H1 (cell line): Measurements from ENCODE around the gene PSMF1. TPM values are rescaled to one million over a fixed set of nuclear protein-coding genes. Genes with fewer than 3 reads are reported as not detected.

Experiments used
- CTCF ChIA-PET: fragments of 300-600 bp; sonication (Branson Sonifier 250); formaldehyde crosslinking; loops from one replicate; lab custom pipeline; 2021; ENCODE audit not compliant: partially characterized antibody; lab: Charles Lee
- POLR2A ChIA-PET: fragments of 300-600 bp; sonication (Branson Sonifier 250); formaldehyde crosslinking; loops from one replicate; lab custom pipeline; 2021; ENCODE audit warnings: inconsistent platforms; ENCODE audit not compliant: partially characterized antibody; lab: Charles Lee
- DNase-seq, 2 experiments: peaks; one replicate each; pipeline versions ENCODE4 v3.0.0 to v3.0.0-alpha.2; 2010 to 2022; ENCODE audit warnings: low spot score in 2 of 2, low read depth in 1 of 2, mixed read lengths in 1 of 2
- FAIRE-seq: peaks from 2 replicates; lab custom pipeline; 2011; peaks lifted over from hg19 to GRCh38; lab: Jason Lieb, UNC
- H2AFZ ChIP-seq: 2 replicates; pipeline ENCODE4 v1.8.1; 2012; ENCODE audit warnings: low read length, inconsistent platforms
- H2AK5ac ChIP-seq: 2 replicates; pipeline ENCODE4 v1.6.1; 2013; ENCODE audit warnings: low read depth, low read length
- H2BK120ac ChIP-seq: replicated peaks from 2 replicates; pipeline ENCODE3; 2013; ENCODE audit warnings: low read depth, low read length, inconsistent platforms
- H2BK12ac ChIP-seq: 2 replicates; pipeline ENCODE4 v1.6.1; 2013; ENCODE audit warnings: low read depth, low read length
- H2BK15ac ChIP-seq: 2 replicates; pipeline ENCODE4 v1.6.1; 2013; ENCODE audit warnings: low read length
- H2BK20ac ChIP-seq: 2 replicates; pipeline ENCODE4 v1.6.1; 2013; ENCODE audit warnings: low read length
- H2BK5ac ChIP-seq: 2 replicates; pipeline ENCODE4 v1.6.1; 2013; ENCODE audit warnings: low read depth, low read length
- H3K14ac ChIP-seq: 2 replicates; pipeline ENCODE4 v1.6.1; 2013; ENCODE audit warnings: inconsistent platforms; ENCODE audit not compliant: insufficient read length
- H3K18ac ChIP-seq: 2 replicates; pipeline ENCODE4 v1.6.1; 2013; ENCODE audit warnings: low read length; ENCODE audit errors: extremely low read depth
- H3K23ac ChIP-seq: 2 replicates; pipeline ENCODE4 v1.6.1; 2013; ENCODE audit warnings: inconsistent platforms; ENCODE audit not compliant: insufficient read length
- H3K23me2 ChIP-seq: 2 replicates; pipeline ENCODE4 v1.6.1; 2013; ENCODE audit warnings: low read depth, low read length
- H3K27ac ChIP-seq: 2 replicates; pipeline ENCODE4 v1.6.1; 2011; ENCODE audit warnings: low read depth, low read length, inconsistent platforms
- H3K27me3 ChIP-seq, 4 experiments: replicated peaks in 1 of 4; 1 replicate in 1 of 4; 2 replicates in 3 of 4; pipeline versions ENCODE4 v1.6.1 to v1.8.1; 2011 to 2013; ENCODE audit warnings: low read length in 3 of 4, mild to moderate bottlenecking in 3 of 4, inconsistent platforms in 2 of 4, mixed read lengths in 2 of 4, moderate library complexity in 1 of 4; ENCODE audit not compliant: control insufficient read depth in 3 of 4, insufficient read depth in 3 of 4; ENCODE audit errors: extremely low read depth in 1 of 4
- H3K36me3 ChIP-seq, 4 experiments: 2 replicates each; pipeline versions ENCODE4 v1.6.1 to v1.8.1; 2011 to 2013; ENCODE audit warnings: mild to moderate bottlenecking in 4 of 4, low read length in 3 of 4, moderate library complexity in 2 of 4, control low read depth in 1 of 4, inconsistent platforms in 1 of 4; ENCODE audit not compliant: insufficient read depth in 4 of 4, control insufficient read depth in 2 of 4
- H3K4ac ChIP-seq: replicated peaks from 2 replicates; pipeline ENCODE3; 2013; ENCODE audit warnings: low read length, low read depth, mixed read lengths, inconsistent platforms; ENCODE audit not compliant: insufficient read length
- H3K4me1 ChIP-seq, 4 experiments: replicated peaks in 1 of 4; 1 replicate in 1 of 4; 2 replicates in 3 of 4; pipeline versions ENCODE4 v1.6.1 to v1.8.1; 2011 to 2013; ENCODE audit warnings: low read length in 3 of 4, inconsistent platforms in 2 of 4, mixed read lengths in 1 of 4; ENCODE audit not compliant: insufficient read depth in 4 of 4, control insufficient read depth in 3 of 4
- H3K4me2 ChIP-seq, 2 experiments: 2 replicates each; pipeline versions ENCODE4 v1.6.1 to v1.8.1; 2011 to 2013; ENCODE audit warnings: low read depth in 2 of 2, low read length in 2 of 2, control low read depth in 1 of 2, inconsistent platforms in 1 of 2, mild to moderate bottlenecking in 1 of 2; ENCODE audit not compliant: insufficient read depth in 1 of 2
- H3K4me3 ChIP-seq, 4 experiments: fragments of 200-600, 300-600 bp in 1 of 4; sonication (generic), shearing (Covaris generic), sonication (Bioruptor Twin) in 1 of 4; 2 replicates each; pipeline versions ENCODE4 v1.5.1 to v1.8.1; 2011 to 2016; ENCODE audit warnings: low read length in 4 of 4, low read depth in 3 of 4, control low read depth in 2 of 4, inconsistent platforms in 2 of 4, mild to moderate bottlenecking in 2 of 4, mixed read lengths in 1 of 4, moderate library complexity in 1 of 4; ENCODE audit not compliant: insufficient read depth in 2 of 4; ENCODE audit errors: extremely low read depth in 1 of 4
- H3K56ac ChIP-seq: replicated peaks from 2 replicates; pipeline ENCODE3; 2013; ENCODE audit warnings: low read depth, mild to moderate bottlenecking, mixed read lengths, low read length, inconsistent platforms; ENCODE audit not compliant: insufficient read length
- H3K79me1 ChIP-seq: 2 replicates; pipeline ENCODE4 v1.6.1; 2013; ENCODE audit warnings: low read depth, low read length, control low read depth
- H3K79me2 ChIP-seq, 2 experiments: 2 replicates each; pipeline versions ENCODE4 v1.6.1 to v1.8.1; 2012 to 2013; ENCODE audit warnings: low read length in 2 of 2, mild to moderate bottlenecking in 2 of 2, inconsistent platforms in 1 of 2; ENCODE audit not compliant: insufficient read depth in 2 of 2, control insufficient read depth in 1 of 2
- H3K9ac ChIP-seq, 4 experiments: replicated peaks in 1 of 4; 1 replicate in 1 of 4; 2 replicates in 3 of 4; pipeline versions ENCODE4 v1.6.1 to v1.8.1; 2011 to 2013; ENCODE audit warnings: low read depth in 3 of 4, low read length in 3 of 4, control low read depth in 2 of 4, mild to moderate bottlenecking in 2 of 4, moderate library complexity in 2 of 4, inconsistent platforms in 1 of 4; ENCODE audit errors: extremely low read depth in 1 of 4
- H3K9me3 ChIP-seq, 2 experiments: 2 replicates each; pipeline versions ENCODE4 v1.6.1 to v1.8.1; 2012 to 2013; ENCODE audit warnings: mild to moderate bottlenecking in 2 of 2, moderate library complexity in 2 of 2, control low read depth in 1 of 2, inconsistent platforms in 1 of 2, low read depth in 1 of 2, low read length in 1 of 2, mixed read lengths in 1 of 2; ENCODE audit not compliant: insufficient read depth in 2 of 2
- H4K20me1 ChIP-seq, 2 experiments: replicated peaks in 1 of 2; 2 replicates each; pipeline versions ENCODE3 to v1.8.1; 2011 to 2013; ENCODE audit warnings: inconsistent platforms in 2 of 2, low read length in 2 of 2, mild to moderate bottlenecking in 1 of 2; ENCODE audit not compliant: insufficient read depth in 2 of 2, control insufficient read depth in 1 of 2
- H4K5ac ChIP-seq: 2 replicates; pipeline ENCODE4 v1.6.1; 2013; ENCODE audit warnings: low read length, low read depth, mixed read lengths, inconsistent platforms; ENCODE audit not compliant: insufficient read length
- H4K8ac ChIP-seq: 2 replicates; pipeline ENCODE4 v1.8.0; 2013; ENCODE audit warnings: mild to moderate bottlenecking, moderate library complexity, low read length, inconsistent platforms; ENCODE audit not compliant: insufficient read depth; ENCODE audit errors: extremely low read depth
- H4K91ac ChIP-seq: replicated peaks from 2 replicates; pipeline ENCODE3; 2013; ENCODE audit warnings: low read length, mixed read lengths, inconsistent platforms; ENCODE audit not compliant: insufficient read length
- CHD1 ChIP-seq: IDR thresholded peaks from 2 replicates; pipeline ENCODE4 v1.6.1; 2012; ENCODE audit warnings: low read depth, low read length, improper control_type of control experiment
- FOSL1 ChIP-seq: IDR thresholded peaks from 2 replicates; pipeline ENCODE4 v1.6.1; 2011; ENCODE audit warnings: mild to moderate bottlenecking, low read depth, low read length, moderate library complexity; ENCODE audit not compliant: insufficient read depth
- HDAC6 ChIP-seq: IDR thresholded peaks from one replicate; pipeline ENCODE4 v1.7.1; 2012; ENCODE audit warnings: low read depth, mild to moderate bottlenecking, inconsistent platforms, low read length, moderate library complexity
- JUN ChIP-seq: IDR thresholded peaks from 2 replicates; pipeline ENCODE4 v1.6.1; 2011; ENCODE audit warnings: low read depth, mild to moderate bottlenecking, improper control_type of control experiment, low read length
- POU5F1 ChIP-seq: IDR thresholded peaks from 2 replicates; pipeline ENCODE4 v1.6.1; 2011; ENCODE audit warnings: low read depth, mild to moderate bottlenecking, low read length, moderate library complexity
- SRF ChIP-seq: IDR thresholded peaks from 2 replicates; pipeline ENCODE4 v1.6.1; 2011; ENCODE audit warnings: mild to moderate bottlenecking, low read depth, low read length, moderate library complexity
- TCF12 ChIP-seq: IDR thresholded peaks from 2 replicates; pipeline ENCODE4 v1.6.1; 2011; ENCODE audit warnings: low read depth, mild to moderate bottlenecking, low read length
- YY1 ChIP-seq: IDR thresholded peaks from 2 replicates; pipeline ENCODE4 v1.6.1; 2011; ENCODE audit warnings: low read depth, mild to moderate bottlenecking, low read length
- WGBS, 2 experiments: shearing (Covaris generic) in 1 of 2; methylation state at CpG; one replicate each; pipeline versions ENCODE4 v1.1.6 to v1.1.7; 2013 to 2015; ENCODE audit warnings: low lambda C conversion rate in 2 of 2, mixed read lengths in 2 of 2, inconsistent platforms in 1 of 2, low coverage in 1 of 2, missing lambda C conversion rate in 1 of 2; ENCODE audit not compliant: insufficient replicate concordance in 2 of 2, insufficient coverage in 1 of 2, insufficient read length in 1 of 2; ENCODE audit errors: extremely low coverage in 1 of 2, missing lambda C conversion rate in 1 of 2; 5-methylcytosine and 5-hydroxymethylcytosine counted together
- polyA plus RNA-seq, 7 experiments: library from polyadenylated mRNA; depleted of rRNA in 3 of 7; stranded (reverse) in 5 of 7; unstranded in 2 of 7; fragments of >200 nt in 5 of 7; fragments of 200-250 nt in 2 of 7; gene quantifications; 1 replicate in 5 of 7; 2 replicates in 1 of 7; 4 replicates in 1 of 7; pipeline versions ENCODE4 v1.2.1 to v1.2.3, GENCODE V29; 2011 to 2013; ENCODE audit warnings: missing spikeins in 2 of 7, mixed read lengths in 2 of 7
- total RNA-seq: library from RNA; stranded (reverse); fragmentation: NEBNext Ultra II Directional; extraction: Animal tissue kit (Norgen Biotek cat#: 25700); gene quantifications from 2 replicates; pipeline ENCODE4 v1.2.1, GENCODE V29; 2021

The PSMF1 gene
- total and polyA plus RNA-seq, 2 of the 8 experiments (the other 6 are each of a cell fraction or from before 2014, with no cell fraction given), result 106 to 159 TPM

DNA sequence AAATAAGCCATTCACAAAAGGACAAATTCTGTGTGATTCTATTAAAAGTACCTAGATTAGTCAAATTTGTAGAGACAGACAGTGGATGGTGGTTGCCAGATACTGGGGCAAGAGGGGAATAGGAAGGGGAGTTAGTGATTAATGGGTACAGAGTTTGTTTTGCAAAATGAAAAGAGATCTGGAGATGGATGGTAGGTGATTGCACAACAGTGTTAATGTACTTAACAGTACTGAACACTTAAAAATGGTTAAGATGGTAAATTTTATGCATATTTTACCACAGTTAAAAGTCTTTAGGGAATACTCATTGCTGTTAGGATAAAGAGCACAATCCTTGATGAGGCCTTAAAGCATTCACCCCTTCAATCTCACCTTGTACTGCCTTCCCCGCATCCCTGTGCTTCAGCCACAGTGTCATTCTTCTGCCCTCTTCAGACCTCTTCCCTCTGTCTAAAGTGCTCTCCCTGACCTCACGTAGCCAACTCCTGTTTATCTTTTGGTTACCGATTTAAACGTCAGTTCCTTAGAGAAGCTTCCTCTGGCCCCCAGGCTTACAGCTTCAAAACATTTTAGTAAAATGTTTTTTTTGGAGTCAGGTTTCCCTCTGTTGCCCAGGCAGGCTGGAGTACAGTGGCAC lies 11.8 kb downstream of the PSMF1 start:
- TF ChIP-seq YY1, result no peak
- no peak for TF ChIP-seq JUN
- no peak for TF ChIP-seq POU5F1
- TF ChIP-seq TCF12, result no peak
- TF ChIP-seq CHD1, result no peak
- no peak for TF ChIP-seq SRF
- no peak for TF ChIP-seq HDAC6
- TF ChIP-seq FOSL1, result no peak
- Histone ChIP-seq H4K91ac (no peak overlapping the region), H3K4me3 (no peak overlapping the region), H3K27me3 (no peaks in the 10 kb centered on the region), H2BK15ac (no peak overlapping the region), H3K23me2 (no peaks in the 10 kb centered on the region), H3K23ac (no peak overlapping the region), H2AFZ (no peak overlapping the region), H3K36me3 (peaks cover 22 to 54% (median 47%) of the 10 kb centered on the region in 4 experiments), H3K79me1 (peaks cover 3% of the 10 kb centered on the region), H2AK5ac (no peak overlapping the region), H3K79me2 (peaks cover 0 to 15% of the 10 kb centered on the region in 2 experiments; a peak in 2 of 4 replicates), H3K18ac (no peak overlapping the region), H3K9me3 (no peaks in the 10 kb centered on the region), H2BK20ac (no peak overlapping the region), H2BK5ac (no peak overlapping the region), H2BK120ac (no peak overlapping the region), H3K9ac (no peak overlapping the region), H3K14ac (no peak overlapping the region), H3K4me1 (no peaks in the 10 kb centered on the region), H3K27ac (no peak overlapping the region), H3K4me2 (no peak overlapping the region), H4K8ac (no peak overlapping the region), H2BK12ac (no peak overlapping the region), H3K56ac (no peak overlapping the region), H4K5ac (no peak overlapping the region), H4K20me1 (peaks cover 0 to 10% of the 10 kb centered on the region in 2 experiments), H3K4ac (no peak overlapping the region)
- DNase-seq (no peak), FAIRE-seq (no peak)
- POLR2A ChIA-PET, result no interaction called here
- CTCF ChIA-PET, result no interaction called here
- WGBS, 2 experiments, result 93% methylated on average over 4 of the region's 4 CpGs; no CpG with 5 or more reads in 1 of the 2 experiments
